ENCODE data around the gene PDZD7.

Gene PDZD7

GRCh38 chr10:101031128-101031795 lies at the start of gene PDZD7, which contains the start of gene SFXN3:
Gene PDZD7, minus strand, starts transcription at chr10:101031129. Its CDS starts 910 bp downstream, at chr10:101030219.
Gene SFXN3, plus strand, starts transcription at chr10:101031234. Its CDS starts 3,461 bp downstream, at chr10:101034695.
- DNase-seq (ENCODE audit: low read depth, low spot score), result no peak

GRCh38 chr10:101079874-101080273 lies 48.9 kb upstream of the PDZD7 start:
- no peak for DNase-seq (ENCODE audit: low read depth, low spot score)

GRCh38 chr10:101076630-101077029 lies 45.7 kb upstream of the PDZD7 start:
- no peak for DNase-seq (ENCODE audit: low read depth, low spot score)

- DNase-seq (ENCODE audit: low read depth, low spot score), result no peak
These were observed 44.8 kb upstream of the PDZD7 start for GRCh38 chr10:101075775-101076174.

- no peak for DNase-seq (ENCODE audit: low read depth, low spot score)
These were observed 42.7 kb upstream of the PDZD7 start for GRCh38 chr10:101073631-101074030.

DNA sequence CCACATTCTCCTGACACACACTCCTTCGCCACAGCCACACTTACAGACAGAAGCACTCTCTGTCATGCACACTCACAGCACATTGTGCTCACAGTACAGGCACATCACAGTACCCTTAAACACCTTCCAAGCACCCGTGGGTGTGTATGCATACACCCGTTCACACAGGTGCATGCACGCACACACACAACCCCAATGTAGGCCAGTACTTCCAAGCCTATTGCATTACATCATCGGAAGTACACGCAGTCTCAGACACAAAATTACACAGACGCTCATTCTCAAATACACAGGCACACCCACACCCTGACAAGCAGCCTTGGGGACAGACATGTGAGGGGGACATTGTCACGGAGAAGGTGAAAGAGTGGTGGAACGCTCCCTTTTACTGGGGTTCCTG lies 42.0 kb upstream of the PDZD7 start:
- DNase-seq (ENCODE audit: low read depth, low spot score), result no peak

DNA sequence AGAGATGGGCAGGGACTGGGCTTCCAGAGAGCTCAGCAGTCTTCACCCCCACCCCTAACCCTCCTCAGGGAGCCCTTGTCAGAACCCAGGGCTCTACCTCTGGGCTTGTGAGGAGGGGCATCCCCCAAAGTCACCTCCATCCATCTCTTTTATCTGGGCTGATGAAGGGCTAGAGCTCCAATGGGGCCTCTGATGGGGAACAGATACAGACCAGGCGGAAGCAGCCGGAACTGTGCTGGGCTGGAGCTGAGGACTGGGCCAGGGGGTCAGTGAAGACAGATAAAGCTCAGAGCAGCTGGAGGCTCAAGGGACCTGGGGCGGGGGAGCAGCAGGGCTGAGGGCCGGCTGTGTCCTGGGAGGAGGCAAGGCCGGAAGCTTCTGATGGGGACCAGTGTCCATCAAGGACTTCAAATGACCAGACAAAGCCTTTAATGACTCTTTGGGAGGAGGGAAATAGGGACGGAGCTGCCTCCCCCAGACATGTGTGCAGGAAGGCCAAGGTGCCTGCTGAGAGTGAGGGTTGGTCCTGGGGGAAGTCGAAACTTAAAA lies 41.0 kb upstream of the PDZD7 start:
- DNase-seq (ENCODE audit: low read depth, low spot score), result no peak

DNA sequence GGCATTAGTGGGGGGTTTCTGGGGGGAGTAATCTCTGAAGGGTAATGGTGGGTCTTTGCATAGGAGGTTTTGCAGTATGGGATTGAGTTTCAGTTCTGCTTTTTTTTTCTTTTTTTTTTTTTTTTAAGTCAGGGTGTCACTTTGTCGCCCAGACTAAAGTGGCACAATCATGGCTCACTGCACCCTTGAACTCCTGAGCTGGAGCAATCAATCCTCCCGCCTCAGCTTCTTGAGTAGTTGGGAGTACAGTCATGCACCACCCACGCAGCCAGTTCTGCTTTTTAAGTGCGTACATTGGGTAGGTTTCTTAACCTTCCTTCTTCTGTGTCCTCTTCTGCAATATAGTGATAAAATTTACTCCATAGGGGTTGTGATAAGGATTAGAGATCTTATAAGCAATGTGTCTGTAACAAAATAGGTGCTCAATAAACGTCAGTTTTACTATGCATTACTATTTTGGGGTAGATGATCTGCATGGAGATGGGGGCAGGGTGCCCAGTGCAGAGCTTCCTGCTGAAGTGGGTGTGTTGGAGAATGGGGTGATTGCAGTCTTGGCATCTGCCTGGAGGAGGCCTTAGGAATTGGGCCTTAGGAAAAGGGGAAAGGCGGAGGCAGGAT lies 40.4 kb upstream of the PDZD7 start:
- no peak for DNase-seq (ENCODE audit: low read depth, low spot score)

DNA sequence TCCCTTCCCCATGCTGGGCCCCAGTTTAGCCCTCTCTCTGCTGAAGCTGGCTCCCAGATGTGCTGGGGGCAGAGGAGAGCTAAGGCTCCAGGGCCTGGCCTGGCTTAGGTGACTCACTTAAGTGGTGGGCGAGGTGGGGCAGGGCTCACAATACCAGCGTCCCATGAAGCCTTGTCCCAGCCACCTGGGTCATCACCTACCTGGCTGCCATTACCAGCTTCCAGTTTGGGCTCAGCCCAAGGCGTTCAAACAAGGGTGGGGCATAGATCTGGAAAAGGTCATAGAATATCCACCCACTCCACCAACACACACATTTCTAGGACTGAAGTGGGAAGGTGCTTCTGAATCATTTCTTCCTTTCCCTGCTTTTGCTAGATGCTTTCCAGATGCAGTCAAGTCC lies 39.2 kb upstream of the PDZD7 start:
- DNase-seq (ENCODE audit: low read depth, low spot score), result no peak

DNA sequence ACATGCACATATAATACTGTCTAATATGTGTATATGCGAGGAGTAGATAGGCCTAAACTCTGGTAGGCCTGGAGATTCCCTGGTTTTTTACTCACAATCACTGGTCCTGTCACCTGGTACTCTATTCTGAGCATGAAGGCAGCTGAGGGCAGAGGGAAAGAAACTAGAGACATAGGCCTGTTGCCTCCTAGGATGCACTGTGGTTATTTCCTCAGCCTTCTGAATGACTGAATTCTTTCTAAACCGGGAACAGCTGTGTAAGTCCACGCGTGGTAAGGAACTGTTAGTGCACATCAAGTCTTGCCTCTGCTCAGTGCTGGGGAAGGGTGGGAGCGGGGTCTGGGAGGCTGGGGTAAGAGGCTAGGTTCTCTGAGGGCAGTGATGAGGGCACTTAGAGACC lies 38.5 kb upstream of the PDZD7 start:
- no peak for DNase-seq (ENCODE audit: low read depth, low spot score)

- no peak for DNase-seq (ENCODE audit: low read depth, low spot score)
These were observed 36.6 kb upstream of the PDZD7 start for GRCh38 chr10:101067356-101068083.

DNA sequence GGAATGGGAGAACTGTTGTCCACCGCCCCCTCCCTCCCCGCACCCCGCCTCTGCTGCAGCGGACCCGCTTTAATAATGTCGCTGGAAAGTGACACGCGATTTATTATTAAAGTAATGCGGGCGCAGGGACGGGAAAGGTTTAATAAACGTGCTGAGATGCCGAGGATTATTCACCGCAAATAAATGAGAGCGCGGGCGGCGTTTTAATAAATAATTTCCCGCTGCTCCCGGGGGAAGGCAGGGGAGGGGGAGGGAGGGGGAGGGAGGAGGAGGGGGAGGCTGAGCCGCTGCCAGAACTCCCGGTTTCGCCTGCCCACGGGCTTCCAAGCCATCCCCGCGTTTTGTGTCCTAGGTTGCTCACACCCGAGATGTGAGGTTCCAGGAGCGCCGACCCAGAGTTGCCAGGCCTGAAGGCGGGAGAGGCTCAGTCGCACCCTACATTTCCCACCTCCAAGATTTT lies 36.0 kb upstream of the PDZD7 start:
- DNase-seq (ENCODE audit: low read depth, low spot score), result no peak

DNA sequence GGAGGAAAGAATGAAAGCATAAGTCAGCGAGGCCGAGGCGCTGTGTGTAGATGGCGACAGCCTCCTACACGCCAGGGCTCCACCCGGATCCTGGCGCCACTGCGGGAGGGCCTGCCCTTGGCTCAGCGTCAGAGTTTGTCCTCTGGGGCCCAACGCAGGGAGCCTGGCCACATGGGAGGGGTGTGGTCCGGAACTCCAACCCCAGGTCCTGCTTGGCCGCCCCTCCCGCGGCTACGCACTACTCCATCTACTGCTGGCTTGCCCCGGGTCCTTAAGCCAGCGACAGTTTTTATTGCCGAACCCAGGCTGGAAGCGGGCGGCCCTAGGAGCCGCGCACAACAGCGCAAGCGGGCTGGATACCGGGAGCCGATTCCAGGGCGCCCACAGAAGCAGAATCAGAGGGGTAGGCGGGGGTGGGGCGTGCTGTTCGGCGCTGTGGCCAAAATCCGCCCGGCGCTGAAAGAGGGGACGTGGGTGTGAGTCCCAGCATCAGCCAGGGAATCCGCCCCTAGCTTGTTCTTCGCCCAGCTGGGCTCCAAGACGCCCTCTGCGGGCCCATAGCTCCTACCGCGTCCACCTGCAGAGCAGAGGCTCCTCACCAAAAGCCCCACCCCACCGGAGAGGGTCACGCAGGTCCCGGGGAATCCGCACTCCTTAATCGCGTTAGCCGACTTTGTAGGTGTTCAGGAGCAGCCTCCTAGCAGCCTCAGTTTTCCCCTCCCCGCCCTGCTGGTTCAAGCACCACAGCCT lies 35.4 kb upstream of the PDZD7 start:
- no peak for DNase-seq (ENCODE audit: low read depth, low spot score)

DNA sequence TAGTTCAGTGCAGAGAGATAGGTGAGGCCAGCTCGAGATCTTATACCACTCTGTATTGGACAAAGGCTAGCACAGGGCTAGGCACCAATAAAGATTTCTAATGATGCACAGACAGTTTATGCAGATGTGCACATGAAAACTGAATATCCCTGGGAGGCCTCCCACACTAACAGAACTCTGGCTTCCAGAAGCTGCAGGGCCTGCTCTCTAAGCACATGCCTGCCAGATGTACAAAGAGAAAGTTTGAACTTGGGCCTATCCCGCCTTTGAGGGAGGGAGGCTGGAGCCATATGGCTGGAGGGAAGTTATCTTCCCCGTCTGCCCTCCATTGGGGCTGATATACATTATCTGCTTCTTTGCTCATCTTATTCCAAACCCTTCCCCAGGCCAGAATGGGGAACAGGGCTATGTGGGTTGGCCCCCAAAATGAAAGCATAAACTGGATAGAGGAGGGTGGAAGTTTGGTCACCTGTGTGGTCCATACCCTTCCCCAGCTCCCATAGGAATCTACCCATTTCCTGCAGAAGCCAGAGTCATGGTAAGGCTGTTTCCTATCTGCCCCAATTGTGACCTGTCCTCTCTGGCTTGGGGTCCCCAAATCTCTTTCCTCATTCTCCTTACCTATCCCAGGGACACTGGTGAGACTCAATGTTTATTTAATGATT lies 34.7 kb upstream of the PDZD7 start:
- no peak for DNase-seq (ENCODE audit: low read depth, low spot score)

- no peak for DNase-seq (ENCODE audit: low read depth, low spot score)
These were observed 33.6 kb upstream of the PDZD7 start for GRCh38 chr10:101064415-101065030.

- DNase-seq (ENCODE audit: low read depth, low spot score), result no peak
These were observed 32.9 kb upstream of the PDZD7 start for GRCh38 chr10:101063548-101064414.

DNA sequence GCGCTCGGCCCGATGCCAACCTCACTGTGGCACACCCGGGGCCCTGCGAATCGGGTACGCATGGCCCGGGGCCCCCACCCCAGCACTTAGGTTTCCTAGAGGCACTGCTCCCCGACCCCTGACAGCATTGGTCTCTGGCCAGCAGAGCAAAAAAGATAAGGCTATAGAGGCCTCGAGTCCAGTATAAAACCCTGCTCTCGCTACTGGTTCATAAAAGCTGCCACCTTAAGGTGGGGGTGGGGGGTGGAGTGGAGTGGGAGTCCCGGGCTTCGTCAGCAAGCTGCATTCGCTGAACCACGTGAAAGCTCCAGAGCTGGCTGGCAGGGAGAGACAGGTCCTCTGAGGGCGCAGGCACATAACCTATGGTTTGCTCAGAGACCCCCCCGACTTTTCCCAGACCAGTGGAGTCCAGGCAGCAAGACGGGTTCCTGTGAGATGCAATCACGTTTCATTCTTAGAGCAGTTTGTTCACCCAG lies 32.2 kb upstream of the PDZD7 start:
- DNase-seq (ENCODE audit: low read depth, low spot score), result no peak

GRCh38 chr10:101062232-101063049 lies 31.5 kb upstream of the PDZD7 start:
- no peak for DNase-seq (ENCODE audit: low read depth, low spot score)

Data from iPS DF 19.7 (cell line).